HG02943 (cell line): ENCODE results near the gene KCNK7.
"Not testable (repeated sequence)": the region's sequence is repeated elsewhere in the genome, so short reads cannot be mapped to it uniquely, and the experiment has no call there.

Experiments used
- ATAC-seq: cut with Tn5 transposase; IDR thresholded peaks from one replicate; pipeline ENCODE4 v1.9.1; 2021; ENCODE audit warnings: mild to moderate bottlenecking, low read depth, moderate library complexity; ENCODE audit not compliant: unreplicated experiment

Gene KCNK7

GRCh38 chr11:65595543-65596281, at the start of gene KCNK7:
TSS of gene KCNK7 (minus strand) at chr11:65595800. CDS start at chr11:65595772, 28 bp downstream.
- ATAC-seq, result no peak

DNA sequence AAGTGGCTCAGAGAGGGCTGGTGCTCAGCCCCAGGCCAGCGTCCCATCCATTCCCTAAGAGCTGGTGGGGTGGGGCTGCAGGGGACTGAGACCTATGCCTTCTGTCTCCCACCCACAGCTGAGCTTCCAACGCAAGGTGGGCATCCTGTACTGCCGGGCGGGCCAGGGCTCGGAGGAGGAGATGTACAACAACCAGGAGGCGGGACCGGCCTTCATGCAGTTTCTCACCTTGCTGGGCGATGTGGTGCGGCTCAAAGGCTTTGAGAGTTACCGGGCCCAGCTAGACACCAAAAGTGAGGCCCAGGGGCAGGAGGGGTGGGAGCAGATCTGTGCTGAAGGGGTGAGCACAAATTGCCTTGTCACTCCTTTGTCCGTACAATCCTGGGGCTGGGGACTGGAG, 49.2 kb upstream of the KCNK7 start:
- no peak for ATAC-seq

DNA sequence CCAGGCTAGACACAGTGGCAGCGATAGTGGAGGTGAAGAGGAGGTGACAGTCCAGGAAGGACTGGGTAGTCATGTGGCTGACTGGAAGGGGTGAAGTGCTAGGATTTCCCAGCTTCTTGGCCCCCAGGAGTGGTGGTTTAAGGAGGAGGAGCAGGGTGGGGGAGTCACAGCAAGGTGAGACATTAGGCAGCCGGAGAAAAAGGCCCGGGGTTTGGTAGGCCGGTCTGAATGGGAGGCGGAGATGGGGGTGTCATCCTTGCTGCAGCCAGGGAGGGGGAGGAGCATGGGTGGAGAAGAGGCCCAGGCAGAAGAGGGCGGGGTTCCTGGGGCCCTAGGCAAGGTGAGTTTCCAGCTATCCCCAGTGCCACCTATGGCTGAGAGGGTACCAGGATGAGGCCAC, 48.4 kb upstream of the KCNK7 start:
- no peak for ATAC-seq

DNA sequence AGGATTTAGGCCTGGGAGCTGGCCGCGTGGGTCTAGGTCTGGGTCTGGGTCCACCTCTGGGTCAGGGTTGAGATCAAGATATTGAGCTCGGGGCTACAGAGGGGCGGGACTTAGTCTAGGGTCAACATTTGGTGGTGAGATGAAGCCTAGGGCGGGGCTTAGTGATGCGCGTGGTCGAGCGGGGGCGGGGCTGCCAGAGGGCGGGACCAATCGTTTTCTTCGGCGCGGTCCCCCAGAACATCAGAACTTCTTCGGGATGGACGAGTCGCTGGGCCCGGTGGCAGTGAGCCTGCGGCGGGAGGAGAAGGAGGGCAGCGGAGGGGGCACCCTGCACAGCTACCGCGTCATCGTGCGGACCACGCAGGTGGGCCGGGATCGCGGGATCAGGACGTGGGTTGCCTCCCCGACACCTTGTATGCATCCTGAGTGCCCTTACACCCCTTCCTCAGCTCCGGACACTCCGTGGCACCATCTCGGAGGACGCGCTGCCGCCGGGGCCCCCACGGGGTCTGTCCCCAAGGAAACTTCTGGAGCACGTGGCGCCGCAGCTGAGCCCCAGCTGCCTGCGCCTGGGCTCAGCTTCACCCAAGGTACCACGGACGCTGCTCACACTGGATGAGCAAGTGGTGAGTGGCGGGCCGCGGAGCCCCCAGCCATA, 46.5 kb upstream of the KCNK7 start:
- ATAC-seq, result no peak

GRCh38 chr11:65641297-65642013, 45.9 kb upstream of the KCNK7 start:
- no peak for ATAC-seq

GRCh38 chr11:65640483-65641296, 45.1 kb upstream of the KCNK7 start:
- no peak for ATAC-seq

DNA sequence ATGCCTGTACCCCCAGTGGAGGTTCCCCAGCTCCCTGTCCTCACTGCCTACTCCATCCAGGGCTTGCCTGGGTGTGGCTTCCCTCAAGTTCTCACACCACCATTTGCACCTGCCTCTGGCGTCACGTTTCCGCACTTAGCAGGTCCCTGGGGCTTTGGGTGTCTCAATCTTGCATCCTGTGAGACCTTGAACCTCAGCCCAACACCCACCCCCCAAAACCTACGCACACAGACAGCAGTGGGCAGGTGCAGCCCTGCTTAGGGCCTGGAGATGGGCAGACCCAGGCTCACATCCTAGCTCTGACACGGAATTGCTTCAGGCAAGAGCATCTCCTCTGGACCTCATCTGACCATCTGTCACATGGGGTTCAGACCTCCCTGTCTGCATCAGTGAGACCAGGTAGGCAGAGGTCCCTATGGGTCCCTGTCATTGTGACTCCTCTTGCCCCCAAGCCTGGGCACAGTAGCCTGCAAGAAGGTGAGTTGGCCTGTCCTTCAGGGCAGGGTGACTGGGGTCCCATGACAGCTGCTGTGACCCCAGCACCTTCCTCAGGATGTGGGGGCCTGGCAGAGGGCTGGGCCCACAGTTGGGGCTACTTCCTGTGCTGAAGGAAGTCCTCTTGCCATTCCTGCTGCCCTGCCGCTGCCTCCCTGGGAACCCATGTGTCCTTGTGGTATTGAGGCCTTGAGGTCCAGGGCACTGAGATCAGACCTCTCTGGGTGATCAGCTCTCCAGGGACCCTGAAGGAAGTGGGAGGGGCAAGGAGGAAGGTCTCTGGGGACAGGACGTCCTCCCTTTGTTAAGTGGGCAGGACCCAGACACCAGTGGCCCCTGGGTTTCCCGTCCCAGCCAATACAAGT, 44.3 kb upstream of the KCNK7 start:
- ATAC-seq, result no peak

GRCh38 chr11:65639228-65639597, 43.6 kb upstream of the KCNK7 start:
- ATAC-seq, result not testable (repeated sequence)

DNA sequence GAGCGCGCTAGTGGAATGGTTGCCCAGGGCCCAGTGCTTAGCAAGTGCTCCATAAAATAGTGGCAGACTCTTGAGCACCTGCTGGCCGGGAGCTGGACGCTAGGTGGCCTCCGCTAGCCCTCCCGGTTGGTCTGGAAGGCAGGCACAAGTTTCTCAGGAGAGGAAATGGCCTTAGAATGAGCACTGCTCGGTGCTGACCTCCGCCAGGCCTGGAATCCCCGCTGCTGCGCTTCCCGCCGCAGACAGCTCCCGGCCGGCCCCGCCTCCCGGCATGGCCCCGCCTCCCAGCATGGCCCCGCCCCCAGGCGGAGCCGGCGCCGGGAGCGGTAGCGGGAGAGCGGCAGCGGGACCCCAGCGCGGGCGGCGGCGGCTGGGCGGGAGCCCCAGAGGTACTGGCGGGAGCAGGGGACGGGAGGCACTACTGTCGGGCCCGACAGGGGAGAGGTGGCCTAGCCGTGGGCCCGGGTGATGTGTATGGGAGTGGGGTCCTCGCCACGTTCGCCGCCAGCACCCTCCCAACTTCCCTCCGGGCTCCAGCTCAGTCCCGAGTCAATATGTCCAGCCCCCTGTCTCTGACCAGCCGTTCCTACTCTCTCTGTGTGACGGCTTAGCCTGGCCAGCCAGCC, 42.3 kb upstream of the KCNK7 start, which contains the start of gene SIPA1:
Gene SIPA1, plus strand, starts transcription at position 308 of the 626 bp plus-strand sequence. CDS start 2,821 bp downstream, outside the sequence.
- ATAC-seq, result no peak

- no peak for ATAC-seq
Measured at GRCh38 chr11:65637032-65637557, 41.5 kb upstream of the KCNK7 start.

DNA sequence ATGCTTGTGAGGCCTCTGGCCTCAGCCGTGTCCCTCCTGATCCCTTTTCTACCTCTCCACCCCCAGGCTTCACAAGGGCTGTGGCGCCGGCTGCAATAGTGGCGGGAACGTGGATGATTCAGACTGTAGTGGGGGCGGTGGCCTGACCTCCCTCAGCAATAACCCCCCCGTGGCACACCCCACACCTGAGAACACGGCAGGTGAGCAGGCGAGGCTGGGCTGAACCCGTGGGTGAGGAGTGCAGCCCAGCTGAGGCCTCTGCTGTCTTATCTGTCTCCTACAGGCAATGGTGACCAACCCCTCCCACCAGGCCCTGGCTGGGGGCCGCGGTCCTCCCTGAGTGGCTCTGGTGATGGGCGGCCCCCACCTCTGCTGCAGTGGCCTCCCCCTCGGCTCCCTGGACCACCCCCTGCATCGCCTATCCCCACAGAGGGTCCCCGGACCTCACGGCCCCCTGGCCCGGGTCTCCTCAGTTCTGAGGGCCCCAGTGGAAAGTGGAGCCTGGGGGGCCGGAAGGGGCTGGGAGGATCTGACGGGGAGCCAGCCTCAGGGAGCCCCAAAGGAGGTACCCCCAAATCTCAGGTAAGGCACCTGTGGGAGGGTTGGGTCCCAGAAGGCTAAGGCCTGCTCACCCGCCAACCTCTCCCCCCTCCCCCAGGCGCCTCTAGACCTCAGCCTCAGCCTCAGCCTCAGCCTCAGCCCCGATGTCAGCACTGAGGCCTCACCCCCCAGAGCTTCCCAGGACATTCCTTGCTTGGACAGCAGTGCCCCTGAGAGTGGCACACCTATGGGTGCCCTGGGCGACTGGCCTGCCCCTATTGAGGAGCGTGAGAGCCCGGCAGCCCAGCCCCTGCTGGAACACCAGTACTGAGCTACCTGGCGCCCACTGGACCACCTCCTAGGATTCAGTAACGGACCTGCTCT, 40.8 kb upstream of the KCNK7 start:
- no peak for ATAC-seq

DNA sequence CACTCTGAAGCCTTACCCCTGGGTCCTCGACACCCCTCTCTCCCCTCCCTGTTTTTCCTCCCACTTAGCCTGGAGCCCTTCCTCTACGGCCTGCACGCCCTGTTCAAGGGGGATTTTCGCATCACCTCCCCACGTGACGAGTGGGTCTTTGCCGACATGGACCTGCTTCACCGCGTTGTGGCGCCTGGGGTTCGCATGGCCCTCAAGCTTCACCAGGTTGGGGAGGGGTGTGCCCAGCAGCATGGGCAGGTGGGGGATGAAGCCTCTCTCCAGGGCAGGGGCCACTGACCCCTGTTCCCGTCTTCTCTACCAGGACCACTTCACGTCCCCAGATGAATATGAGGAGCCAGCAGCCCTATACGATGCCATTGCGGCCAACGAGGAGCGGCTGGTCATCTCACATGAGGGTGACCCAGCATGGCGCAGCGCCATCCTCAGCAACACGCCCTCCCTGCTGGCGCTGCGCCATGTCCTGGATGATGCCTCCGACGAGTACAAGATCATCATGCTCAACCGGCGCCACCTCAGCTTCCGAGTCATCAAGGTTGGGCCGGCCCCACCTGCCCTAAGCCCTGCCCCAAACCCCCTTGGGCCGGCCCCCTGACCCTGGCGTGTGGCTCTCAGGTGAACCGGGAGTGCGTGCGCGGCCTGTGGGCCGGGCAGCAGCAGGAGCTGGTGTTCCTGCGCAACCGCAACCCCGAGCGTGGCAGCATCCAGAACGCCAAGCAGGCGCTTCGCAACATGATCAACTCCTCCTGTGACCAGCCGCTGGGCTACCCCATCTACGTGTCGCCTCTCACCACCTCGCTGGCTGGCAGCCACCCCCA, 39.5 kb upstream of the KCNK7 start:
- ATAC-seq, result no peak

- no peak for ATAC-seq
Measured at GRCh38 chr11:65634440-65634839, 38.8 kb upstream of the KCNK7 start.

- no peak for ATAC-seq
Measured at GRCh38 chr11:65634109-65634436, 38.5 kb upstream of the KCNK7 start.

DNA sequence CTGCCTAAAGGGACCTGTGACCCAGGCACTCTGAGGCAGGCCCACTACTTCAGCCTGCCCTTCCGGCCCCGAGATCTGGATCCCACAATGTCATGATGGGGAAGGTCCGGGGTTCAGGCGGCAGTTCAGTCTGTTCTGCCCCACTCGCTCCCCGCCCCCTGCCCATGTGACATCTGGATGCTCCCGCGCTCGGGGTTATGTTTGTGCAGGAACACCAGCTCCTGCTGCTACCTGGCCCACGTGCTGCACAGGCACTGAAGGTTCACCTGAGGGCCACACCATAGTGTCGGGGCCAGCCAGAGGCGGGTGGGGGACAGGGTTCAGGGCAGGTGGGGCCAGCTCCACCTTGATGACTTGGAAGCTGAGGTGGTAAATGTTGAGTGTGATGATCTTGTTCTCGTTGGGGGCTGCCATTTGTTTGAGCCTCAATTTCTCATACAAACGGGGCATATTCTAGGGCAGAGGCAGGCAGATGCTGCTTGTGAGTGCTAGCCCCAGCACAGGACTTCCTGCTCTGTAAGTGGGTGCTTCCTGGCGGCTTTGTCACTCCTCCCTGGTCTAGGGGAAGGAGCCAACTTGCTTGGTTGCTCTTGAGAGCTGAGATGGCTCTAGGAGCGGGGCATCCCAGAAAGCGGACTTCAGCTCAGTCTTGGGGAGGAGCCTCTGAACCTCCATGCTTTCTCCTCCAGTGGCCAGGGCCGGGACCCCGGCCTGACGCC, 37.9 kb upstream of the KCNK7 start:
- ATAC-seq, result no peak

- ATAC-seq, result no peak
Measured at GRCh38 chr11:65630215-65630614, 34.6 kb upstream of the KCNK7 start.

DNA sequence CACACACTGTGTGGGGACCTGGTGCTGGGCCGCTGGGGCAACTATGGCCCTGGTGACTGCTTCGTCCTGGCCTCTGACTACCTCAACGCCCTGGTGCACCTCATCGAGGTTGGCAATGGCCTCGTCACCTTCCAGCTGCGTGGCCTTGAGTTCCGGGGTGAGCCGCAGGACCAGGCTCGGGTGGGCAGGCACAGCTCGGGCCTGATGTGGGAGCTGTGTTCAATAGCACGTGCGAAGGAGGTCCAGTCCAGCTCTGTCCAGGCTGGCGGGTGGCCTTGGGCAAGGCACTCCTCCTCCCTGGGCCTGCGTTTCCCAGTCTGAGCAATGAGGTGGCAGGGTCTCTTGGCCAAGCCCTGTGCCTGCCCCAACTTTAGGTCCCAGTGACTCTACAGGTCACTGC, 34.0 kb upstream of the KCNK7 start:
- no peak for ATAC-seq
